Stimulated activated CD4-positive, alpha-beta T cell treated with anti-CD3 and anti-CD28 coated beads, Interleukin-2, amount 100 ng/mL, for 48 hours (primary cell): ENCODE data around the gene TIMM10.

Source experiments
- DNase-seq, 2 donors: peaks; one replicate each; pipeline ENCODE4 v3.0.0-alpha.2; 2020

TIMM10 gene

DNA sequence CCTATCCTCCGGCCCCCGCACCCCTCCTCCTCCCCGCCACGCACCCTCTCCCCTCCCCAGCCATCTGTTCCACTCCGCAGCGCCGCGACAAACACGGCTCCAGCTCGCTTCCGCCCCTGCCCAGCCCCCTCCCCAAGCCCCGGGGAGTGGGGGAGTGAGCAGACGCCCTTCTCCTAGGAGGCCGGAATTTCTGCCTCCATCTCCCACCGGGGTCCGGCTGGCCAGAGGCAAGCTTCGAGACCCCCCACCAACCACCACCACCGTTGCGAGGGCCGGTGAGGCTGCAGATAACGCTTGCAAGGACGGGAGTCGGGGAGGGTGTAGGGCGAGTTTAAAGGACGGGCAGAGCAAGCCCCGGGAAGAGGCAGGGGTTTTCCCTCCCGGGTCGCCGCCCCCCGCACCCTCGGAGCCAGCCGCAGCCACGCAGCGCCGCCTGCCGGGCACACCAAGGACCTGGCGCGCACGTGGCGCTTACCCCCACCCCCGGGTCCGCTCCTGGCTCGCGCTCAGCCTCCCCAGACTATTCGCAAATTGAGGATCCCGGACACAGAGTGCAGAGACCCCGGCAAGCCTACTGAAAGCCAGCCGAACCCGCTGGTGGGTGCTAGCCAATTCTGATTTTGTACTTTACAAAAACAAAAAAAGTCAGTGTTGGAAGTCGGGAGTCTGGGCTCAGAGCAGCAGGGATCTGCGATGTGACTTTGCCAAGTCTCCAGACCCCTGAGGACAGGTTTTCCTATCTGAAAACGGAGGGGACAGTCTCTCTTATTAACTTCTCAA, 47.6 kb downstream of the TIMM10 start:
- DNase-seq: peak; percentile 46 to 67

DNA sequence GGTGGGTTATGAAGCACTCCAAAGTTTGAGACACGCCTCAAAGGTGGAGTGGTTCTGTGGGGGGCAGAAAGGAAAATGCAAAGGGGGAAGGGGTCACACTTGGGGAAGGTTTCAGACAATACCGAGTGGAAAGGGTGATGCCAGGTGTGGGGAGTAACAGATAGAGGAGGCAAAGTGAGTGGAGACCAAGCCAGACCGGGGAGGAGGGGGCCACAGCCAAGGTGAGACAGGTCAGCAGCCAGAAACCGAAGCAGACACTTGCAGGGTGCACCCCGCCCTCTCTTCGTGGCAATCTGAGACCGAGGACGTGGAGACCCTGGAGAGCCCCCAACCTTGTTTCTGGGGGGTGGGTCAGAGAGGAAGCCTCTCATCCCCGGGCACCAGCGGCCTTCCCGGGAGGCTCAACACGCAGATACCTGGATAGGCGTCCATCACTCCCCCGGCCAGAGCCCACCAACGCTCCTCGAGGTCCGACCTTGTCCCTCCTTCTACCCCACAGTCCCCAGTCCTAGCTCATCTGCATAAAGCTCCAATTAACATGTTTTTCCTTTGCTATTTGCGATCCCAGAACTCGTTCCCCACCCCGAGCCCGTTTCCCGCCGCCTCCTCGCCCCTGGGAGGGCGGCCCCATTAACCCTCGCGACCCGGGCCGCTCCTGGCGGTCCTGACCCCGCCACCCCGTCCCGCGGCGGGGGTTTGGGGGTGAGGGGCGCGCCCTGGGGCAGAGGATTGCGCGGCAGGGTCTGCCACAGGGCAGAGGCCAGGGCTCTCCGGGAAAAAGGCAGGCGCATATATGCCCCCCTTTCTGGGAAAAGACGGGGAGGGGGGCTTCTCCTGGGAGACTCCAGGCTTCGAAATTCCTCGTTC, 48.4 kb downstream of the TIMM10 start:
- DNase-seq: no peak

DNA sequence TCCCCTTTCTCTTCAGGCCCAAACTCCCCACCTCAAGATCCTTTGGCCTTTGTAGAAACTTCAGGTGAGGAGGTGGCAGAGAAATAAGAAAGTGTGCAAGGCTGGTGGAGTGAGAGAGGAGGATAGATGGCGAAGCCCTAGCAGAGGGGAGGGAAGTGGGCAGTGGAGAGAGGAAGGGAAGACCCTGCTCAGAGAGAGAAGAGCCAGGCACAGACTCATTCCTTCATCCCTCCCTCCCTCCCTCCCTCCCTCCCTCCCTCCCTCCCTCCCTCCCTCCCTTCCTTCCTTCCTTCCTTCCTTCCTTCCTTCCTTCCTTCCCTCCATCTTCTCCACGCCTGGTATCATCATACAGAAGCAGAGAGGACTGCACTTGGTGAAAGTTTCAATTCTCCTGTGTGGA, 49.2 kb downstream of the TIMM10 start:
- DNase-seq: no peak

DNA sequence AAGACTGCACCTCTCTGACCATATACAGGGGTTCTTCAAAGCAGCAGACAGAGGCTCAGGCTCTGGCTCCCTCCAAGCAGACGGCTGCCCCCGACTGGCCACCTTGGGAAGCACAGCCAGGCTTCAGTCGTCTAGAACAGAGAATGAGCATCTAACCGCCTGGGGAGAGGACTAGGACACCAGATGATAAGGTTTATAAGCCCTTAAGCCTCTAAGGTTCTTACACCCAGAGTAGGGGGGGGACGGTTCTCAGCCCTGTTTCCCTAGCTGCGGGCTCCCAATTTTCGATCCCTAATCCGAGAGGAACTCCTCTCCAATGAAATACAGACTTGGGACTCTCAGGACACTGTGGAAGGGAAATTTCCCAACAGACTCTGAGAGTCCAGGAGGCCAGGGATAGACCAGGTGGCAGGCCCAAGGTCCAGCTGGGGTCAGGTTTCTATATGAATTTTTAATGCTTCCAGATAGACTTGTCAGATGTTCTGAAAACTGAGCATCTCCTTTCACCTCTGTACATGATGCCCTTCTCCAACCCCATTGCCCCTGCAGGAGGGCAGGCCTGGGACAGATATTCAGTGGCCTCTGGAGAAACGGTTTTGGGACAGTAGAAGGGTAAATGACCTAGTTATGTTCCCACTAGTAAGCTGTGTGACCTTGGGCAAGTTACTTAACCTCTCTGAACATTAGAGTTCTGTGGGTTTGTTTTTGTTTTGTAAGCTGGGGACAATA, 50.0 kb downstream of the TIMM10 start:
- peak; percentile 77 to 78 for DNase-seq

DNA sequence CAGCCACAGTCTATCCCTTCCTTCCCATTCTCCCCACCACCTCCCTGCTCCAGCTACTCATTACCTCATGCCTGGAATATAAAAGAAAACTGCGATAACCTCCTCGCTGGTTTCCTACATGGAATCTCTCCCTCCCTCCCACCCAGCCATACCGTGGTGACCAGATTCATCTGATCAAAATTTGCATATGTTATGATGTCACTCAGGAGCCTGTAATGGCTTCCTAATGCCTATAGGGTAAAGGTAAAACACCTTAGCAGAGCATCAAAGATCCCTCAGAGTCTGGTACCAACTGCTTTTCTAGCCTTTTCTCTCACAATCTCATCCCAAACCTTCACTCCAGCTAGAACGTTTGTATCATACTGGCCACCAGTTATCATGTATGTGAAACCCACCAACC, 50.6 kb downstream of the TIMM10 start:
- DNase-seq: no peak

DNA sequence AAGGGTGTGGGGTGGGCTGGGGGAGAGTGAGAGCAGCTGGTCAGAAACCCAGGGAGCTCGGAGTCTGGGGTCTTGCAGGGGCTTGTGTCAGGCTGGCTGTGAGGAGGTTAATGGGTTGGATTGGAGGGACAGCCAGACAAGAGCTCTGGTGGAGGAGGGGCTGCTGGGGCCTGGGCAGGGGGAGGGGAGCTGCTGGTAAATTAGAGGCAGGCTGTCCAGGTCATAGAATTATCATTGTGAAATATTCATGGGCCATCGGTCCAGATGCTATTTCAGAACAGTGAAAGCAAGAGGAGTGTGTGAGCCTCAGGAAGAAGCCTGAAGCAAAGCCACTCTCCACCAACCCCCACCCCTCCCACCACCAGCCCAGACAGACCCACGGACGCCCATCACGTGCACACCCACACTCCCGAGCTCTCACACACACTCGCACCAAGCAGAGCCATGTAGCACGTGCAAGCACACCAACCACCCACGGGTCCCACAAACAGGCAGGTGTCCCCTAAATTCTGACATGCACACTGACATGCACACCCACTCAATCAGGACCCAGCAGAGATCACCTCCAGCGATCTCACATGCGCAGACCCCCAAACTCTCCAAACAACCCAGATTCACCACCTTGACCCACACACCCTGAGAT, 51.4 kb downstream of the TIMM10 start:
- no peak for DNase-seq
